A673 (cell line): ENCODE results near the gene KLHDC9.

ENCODE experiments used
- EZH2 ChIP-seq: fragments of 200-600 bp; sonication (generic); IDR thresholded peaks from 2 replicates; pipeline ENCODE4 v1.6.1; 2017; ENCODE audit warnings: borderline replicate concordance, low read depth, mild to moderate bottlenecking, mixed read lengths, antibody characterized with exemption, low read length; ENCODE audit not compliant: poor library complexity, severe bottlenecking
- TF ChIP-seq, protein P1 (sequence below): fragments of 300-800, 200-600 bp; sonication (generic); conservative IDR thresholded peaks from 2 replicates; pipeline ENCODE4 v1.5.1; 2017; ENCODE audit warnings: low read depth, mild to moderate bottlenecking, antibody characterized with exemption, low read length, moderate library complexity, mixed read lengths

DNA sequence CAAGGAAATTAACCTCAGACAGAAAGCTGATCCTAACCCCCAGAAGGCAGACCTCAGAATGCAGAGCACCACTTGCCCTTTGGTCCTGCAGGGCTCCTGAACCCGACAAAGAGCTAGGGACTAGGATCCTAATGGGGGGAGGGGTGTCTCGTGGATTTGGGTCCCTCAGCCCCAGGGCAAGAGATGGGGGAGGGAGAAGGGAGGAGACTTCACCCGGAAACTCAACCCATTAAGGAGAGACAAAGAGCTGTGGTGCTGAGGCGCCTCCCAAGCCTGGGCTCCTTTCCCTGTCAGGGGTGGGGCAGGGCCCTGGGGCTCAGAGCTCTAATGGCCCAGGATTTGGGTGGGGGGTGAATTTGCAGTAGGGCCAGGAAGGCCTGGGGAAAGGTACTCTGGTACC is 11.7 kb upstream of the KLHDC9 start:
- TF ChIP-seq, protein P1, sequence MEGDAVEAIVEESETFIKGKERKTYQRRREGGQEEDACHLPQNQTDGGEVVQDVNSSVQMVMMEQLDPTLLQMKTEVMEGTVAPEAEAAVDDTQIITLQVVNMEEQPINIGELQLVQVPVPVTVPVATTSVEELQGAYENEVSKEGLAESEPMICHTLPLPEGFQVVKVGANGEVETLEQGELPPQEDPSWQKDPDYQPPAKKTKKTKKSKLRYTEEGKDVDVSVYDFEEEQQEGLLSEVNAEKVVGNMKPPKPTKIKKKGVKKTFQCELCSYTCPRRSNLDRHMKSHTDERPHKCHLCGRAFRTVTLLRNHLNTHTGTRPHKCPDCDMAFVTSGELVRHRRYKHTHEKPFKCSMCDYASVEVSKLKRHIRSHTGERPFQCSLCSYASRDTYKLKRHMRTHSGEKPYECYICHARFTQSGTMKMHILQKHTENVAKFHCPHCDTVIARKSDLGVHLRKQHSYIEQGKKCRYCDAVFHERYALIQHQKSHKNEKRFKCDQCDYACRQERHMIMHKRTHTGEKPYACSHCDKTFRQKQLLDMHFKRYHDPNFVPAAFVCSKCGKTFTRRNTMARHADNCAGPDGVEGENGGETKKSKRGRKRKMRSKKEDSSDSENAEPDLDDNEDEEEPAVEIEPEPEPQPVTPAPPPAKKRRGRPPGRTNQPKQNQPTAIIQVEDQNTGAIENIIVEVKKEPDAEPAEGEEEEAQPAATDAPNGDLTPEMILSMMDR = no peak
- TF ChIP-seq EZH2 = no peak
